Hepatocyte (in vitro differentiated cells): Measurements from ENCODE around the gene TTLL12.

Experiments used
- CTCF ChIP-seq: fragments of 200-600 bp; sonication (generic); IDR thresholded peaks from 2 replicates; pipeline ENCODE4 v1.5.1; 2016; ENCODE audit warnings: antibody characterized with exemption, mild to moderate bottlenecking; ENCODE audit not compliant: poor library complexity
- EZH2 ChIP-seq: fragments of 200-600 bp; sonication (generic); IDR thresholded peaks from 2 replicates; pipeline ENCODE4 v1.6.1; 2016; ENCODE audit warnings: antibody characterized with exemption, mild to moderate bottlenecking, borderline replicate concordance

DNA sequence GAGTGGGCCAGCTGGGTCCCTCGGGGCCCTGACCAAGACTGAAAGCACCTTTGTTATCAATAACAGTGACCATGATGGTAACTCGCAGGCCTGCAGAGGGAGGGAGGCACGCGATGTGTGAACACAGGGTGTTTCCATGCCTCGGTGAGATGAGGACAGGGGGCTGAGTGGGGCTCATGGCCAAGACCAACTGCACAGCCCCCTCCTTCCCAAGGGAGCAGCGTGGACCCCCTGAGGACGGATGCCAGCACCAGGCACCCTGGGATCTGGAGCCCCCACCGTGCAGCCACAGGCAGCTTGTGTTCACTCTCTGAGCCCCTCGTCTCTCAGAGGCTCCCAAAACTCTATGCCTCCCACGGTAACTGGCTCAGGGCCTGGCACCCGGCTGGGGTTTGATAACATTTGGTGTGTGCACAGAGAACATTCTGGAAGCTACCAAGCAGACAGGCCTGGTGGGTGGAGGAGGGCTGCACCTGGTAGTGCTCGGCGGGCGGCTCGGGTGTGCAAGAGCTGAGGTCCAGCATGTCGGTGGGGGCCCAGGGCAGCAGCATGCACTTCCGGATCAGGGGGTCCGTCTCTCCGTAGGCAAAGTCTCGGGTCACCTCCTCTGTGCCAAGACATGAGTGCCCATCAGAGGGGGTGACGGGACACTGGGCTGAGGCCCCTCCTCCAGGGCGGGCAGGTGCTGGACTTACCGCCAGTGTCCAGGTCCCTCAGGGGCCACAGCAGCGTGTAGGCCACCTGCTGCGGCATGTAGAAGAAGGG lies 7.6 kb downstream of the TTLL12 start:
- TF ChIP-seq EZH2: no peak
- no peak for TF ChIP-seq CTCF
